ENCODE results near the gene SCGB1C2. TPM values are rescaled to one million over a fixed set of nuclear protein-coding genes. Genes with fewer than 3 reads are reported as not detected.

SCGB1C2 gene
- total and polyA plus RNA-seq, 2 donors (not counting 3 experiments of a cell fraction or from before 2014, with no cell fraction given) = not detected

DNA sequence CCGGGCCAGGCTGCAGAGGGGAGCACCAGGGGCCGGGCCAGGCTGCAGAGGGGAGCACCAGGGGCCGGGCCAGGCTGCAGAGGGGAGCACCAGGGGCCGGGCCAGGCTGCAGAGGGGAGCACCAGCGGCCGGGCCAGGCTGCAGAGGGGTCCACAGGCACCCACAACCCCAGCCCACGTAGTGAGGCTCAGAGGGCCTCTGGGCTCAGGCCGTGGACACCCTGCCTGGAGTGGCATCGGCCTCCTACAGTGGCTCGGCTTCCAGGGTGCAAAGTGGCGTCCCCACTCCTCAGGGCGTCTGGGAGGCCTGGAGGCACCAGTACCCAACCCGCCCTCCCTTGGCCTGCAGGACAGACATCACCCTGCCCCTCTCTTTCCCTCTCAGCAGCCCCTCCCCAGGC lies 34.5 kb downstream of the SCGB1C2 start:
- TF ChIP-seq, protein P1, sequence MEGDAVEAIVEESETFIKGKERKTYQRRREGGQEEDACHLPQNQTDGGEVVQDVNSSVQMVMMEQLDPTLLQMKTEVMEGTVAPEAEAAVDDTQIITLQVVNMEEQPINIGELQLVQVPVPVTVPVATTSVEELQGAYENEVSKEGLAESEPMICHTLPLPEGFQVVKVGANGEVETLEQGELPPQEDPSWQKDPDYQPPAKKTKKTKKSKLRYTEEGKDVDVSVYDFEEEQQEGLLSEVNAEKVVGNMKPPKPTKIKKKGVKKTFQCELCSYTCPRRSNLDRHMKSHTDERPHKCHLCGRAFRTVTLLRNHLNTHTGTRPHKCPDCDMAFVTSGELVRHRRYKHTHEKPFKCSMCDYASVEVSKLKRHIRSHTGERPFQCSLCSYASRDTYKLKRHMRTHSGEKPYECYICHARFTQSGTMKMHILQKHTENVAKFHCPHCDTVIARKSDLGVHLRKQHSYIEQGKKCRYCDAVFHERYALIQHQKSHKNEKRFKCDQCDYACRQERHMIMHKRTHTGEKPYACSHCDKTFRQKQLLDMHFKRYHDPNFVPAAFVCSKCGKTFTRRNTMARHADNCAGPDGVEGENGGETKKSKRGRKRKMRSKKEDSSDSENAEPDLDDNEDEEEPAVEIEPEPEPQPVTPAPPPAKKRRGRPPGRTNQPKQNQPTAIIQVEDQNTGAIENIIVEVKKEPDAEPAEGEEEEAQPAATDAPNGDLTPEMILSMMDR (IDR thresholded peaks at IDR 0.05; ENCODE audit: extremely low read depth in 1 of 2, insufficient read depth in 1 of 2, low read depth in 1 of 2, low read length in 2 of 2) = no peak
- TF ChIP-seq FOS (IDR thresholded peaks at IDR 0.05; ENCODE audit: borderline replicate concordance, insufficient read depth, low read length) = no peak
- TF ChIP-seq POLR2A (IDR thresholded peaks at IDR 0.05; ENCODE audit: low read depth, low read length) = no peak
- no peak for TF ChIP-seq POLR2AphosphoS5 (IDR thresholded peaks at IDR 0.05; ENCODE audit: insufficient read depth, low read depth, low read length)
- TF ChIP-seq GATA2 (IDR thresholded peaks at IDR 0.05; ENCODE audit: insufficient read depth, insufficient read length, low read depth, low read length) = no peak
- TF ChIP-seq MYC (IDR thresholded peaks at IDR 0.05; ENCODE audit: low read depth, low read length) = no peak
- no peak for TF ChIP-seq EZH2 (IDR thresholded peaks at IDR 0.05; ENCODE audit: borderline replicate concordance, low read depth, low read length, severe bottlenecking)
- TF ChIP-seq, protein P2, sequence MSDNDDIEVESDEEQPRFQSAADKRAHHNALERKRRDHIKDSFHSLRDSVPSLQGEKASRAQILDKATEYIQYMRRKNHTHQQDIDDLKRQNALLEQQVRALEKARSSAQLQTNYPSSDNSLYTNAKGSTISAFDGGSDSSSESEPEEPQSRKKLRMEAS (IDR thresholded peaks at IDR 0.05; ENCODE audit: insufficient read depth, insufficient read length) = no peak
- TF ChIP-seq JUN (IDR thresholded peaks at IDR 0.05; ENCODE audit: borderline replicate concordance, insufficient read depth, insufficient read length, low read depth) = no peak
- H3K4me3 ChIP-seq (replicated peaks in 1 of 3; ENCODE audit: insufficient read depth in 1 of 3, low read depth in 1 of 3, low read length in 3 of 3) = no peak overlapping the region
- DNase-seq (ENCODE audit: low read depth, low spot score) (no peak), FAIRE-seq (no peak)
- H3K4me1 ChIP-seq (ENCODE audit: control insufficient read depth, extremely low read depth, insufficient read depth, low read length) = no peaks in the 10 kb centered on the region
- no peaks in the 10 kb centered on the region for H3K9me1 ChIP-seq (replicated peaks; ENCODE audit: control insufficient read depth, extremely low read depth, insufficient read depth, low read length)
- no peak overlapping the region for H3K27ac ChIP-seq (ENCODE audit: insufficient read depth, low read depth, low read length)
- no peaks in the 10 kb centered on the region for H3K9me3 ChIP-seq (replicated peaks; ENCODE audit: control insufficient read depth, insufficient read depth, low read length)
- intact Hi-C loops (cut with micrococcal nuclease) (no loop called here), dilution Hi-C loops (cut with MboI; ENCODE audit: extremely low pct_ligation_motif_present, low sequenced_read_pairs) (no loop called here)
- no peak overlapping the region for H3K4me2 ChIP-seq (ENCODE audit: insufficient read depth, low read length)
- no peak overlapping the region for H2AFZ ChIP-seq (ENCODE audit: low read depth, low read length)
- no TSS peak for BruUV-seq (replicated peaks)
- POLR2A ChIA-PET = no interaction called here
- H3K79me2 ChIP-seq (ENCODE audit: control insufficient read depth, insufficient read depth, low read length) = no peaks in the 10 kb centered on the region
- H3K36me3 ChIP-seq (ENCODE audit: control insufficient read depth in 2 of 2, extremely low read depth in 1 of 2, insufficient read depth in 2 of 2, low read length in 2 of 2) = no peaks in the 10 kb centered on the region
- H3K9ac ChIP-seq (replicated peaks; ENCODE audit: extremely low read depth, insufficient read depth, low read length) = no peak overlapping the region
- CTCF ChIA-PET = no interaction called here
- H4K20me1 ChIP-seq (replicated peaks; ENCODE audit: control insufficient read depth, extremely low read depth, insufficient read depth, low read length) = no peaks in the 10 kb centered on the region
- H3K27me3 ChIP-seq (ENCODE audit: control insufficient read depth in 2 of 2, insufficient read depth in 2 of 2, low read length in 2 of 2) = no peaks in the 10 kb centered on the region
